HG03039 (cell line): ENCODE results near the gene TMED1.
"Not testable (repeated sequence)": the region's sequence is repeated elsewhere in the genome, so short reads cannot be mapped to it uniquely, and the experiment has no call there.

Experiments used
- ATAC-seq: cut with Tn5 transposase; IDR thresholded peaks from one replicate; pipeline ENCODE4 v1.9.1; 2021; ENCODE audit warnings: mild to moderate bottlenecking, moderate library complexity; ENCODE audit not compliant: unreplicated experiment

The TMED1 gene

DNA sequence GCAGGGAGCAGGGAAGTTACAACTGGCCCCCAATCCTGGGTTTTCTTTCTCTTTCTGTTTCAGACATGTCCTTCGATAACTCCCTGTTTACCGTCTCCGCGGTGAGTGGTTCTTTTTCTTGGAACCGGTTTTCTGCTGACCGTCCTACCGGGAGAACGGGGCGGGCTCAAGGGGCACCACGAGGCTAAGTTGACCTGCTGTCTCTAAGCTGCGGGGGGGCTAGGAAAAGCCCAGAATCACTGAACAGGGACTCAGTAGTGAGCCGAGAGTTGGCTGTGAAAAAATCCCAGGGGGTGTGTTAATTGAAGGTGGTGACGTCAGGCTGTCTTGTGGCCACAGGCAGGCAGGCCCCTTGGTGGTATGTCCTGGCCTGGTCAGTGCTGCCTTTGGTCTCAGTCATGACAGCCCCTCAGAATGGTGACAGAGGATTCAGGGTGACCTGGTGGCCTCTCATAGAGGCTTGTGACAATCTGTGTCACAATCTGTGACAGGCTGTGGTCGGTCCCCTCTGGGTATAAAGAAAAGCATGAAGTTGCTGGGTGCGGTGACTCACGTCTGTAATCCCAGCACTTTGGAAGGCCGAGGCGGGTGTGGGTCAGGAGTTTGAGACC lies 27.2 kb upstream of the TMED1 start:
- ATAC-seq, result no peak

DNA sequence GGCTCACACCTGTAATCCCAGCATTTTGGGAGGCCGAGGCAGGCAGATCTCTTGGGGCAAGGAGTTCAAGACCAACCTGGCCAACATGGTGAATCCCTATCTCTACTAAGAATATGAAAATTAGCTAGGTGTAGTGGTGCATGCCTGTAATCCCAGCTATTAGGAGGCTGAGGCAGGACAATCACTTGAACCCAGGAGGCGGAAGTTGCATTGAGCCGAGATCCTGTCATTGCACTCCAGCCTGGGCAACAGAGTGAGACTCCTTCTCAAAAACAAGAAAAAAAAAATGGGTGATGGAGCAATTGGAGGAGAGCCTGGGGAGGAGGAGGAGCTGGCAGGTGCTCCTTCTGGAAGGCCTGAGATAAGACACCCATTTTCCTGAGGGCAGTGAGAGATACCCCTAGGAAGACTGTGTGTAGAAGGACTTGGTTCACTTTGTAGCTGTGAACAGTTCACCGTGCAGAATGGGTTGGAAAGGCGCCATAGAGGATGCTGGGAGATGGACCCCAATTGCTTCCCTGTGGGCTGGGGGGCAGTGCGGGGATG lies 26.6 kb upstream of the TMED1 start:
- ATAC-seq, result no peak

- ATAC-seq, result no peak
Observed at GRCh38 chr19:10861103-10861651, 25.2 kb upstream of the TMED1 start.

GRCh38 chr19:10858204-10858828 lies 22.3 kb upstream of the TMED1 start:
- no peak for ATAC-seq

GRCh38 chr19:10856899-10857298 lies 20.9 kb upstream of the TMED1 start:
- ATAC-seq, result not testable (repeated sequence)

DNA sequence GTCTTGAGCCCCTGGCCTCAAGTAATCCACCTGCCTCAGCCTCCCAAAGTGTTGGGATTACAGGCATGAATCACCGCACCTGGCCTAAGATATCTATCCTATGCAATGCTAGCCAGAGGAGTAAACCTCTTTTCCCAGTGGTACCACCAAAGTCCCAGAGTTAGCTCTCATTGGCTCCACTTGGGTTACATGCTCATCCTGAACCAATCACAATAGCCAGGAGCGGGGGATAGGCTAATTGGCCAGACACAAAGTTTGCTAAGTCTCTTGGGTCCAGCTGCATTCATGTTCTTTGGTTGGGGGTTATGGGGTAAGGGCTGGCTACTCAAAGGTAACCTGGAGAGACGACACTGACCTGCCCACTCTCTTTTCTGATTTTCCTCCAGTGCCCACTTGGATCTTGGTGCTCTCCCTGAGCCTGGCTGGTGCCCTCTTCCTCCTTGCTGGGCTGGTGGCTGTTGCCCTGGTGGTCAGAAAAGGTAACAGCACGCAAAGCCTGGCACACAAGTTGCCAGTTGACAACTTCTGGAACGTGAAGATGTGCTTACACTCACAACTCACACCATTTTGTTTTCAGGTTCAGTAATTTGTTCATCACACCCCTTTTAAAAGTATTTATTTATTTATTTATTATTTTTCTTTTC lies 20.0 kb upstream of the TMED1 start:
- no peak for ATAC-seq

- no peak for ATAC-seq
Observed at GRCh38 chr19:10854350-10855089, 18.5 kb upstream of the TMED1 start.

DNA sequence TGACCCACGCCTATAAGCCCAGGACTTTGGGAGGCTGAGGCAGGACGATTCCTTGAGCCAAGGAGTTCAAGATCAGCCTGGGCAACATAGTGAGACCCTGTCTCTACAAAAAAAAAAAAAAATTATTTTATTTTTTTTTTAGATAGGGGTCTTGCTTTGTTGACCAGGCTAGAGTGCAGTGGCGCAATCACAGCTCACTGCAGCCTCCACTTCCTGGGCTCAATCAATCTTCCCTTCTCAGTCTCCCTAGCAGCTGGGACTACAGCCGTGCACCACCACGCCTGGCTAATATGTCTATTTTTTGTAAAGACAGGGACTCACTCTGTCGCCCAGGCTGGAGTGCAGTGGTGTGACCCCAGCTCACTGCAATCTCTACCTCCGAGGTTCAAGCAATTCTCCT lies 16.9 kb upstream of the TMED1 start:
- no peak for ATAC-seq

GRCh38 chr19:10852098-10852800 lies 16.2 kb upstream of the TMED1 start:
- ATAC-seq, result no peak

DNA sequence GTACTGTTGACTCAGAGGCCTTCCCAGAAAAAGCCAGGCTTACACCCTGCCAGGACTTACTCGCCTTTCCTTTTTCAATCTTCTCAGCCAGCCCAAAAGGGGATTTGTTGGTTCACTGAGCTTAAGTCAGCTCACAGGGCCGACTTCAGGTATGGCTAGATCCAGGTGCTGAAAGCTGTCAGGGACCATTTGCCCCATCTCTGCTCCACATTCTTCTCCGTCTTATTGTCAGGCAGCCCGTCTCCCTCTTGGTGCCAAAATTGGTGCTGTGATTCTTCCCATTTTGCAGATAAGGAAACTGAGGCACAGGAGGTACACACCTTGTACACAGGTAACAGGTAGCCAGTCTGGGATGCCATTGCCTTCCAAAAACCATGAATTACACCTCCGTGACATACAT lies 14.6 kb upstream of the TMED1 start:
- no peak for ATAC-seq

DNA sequence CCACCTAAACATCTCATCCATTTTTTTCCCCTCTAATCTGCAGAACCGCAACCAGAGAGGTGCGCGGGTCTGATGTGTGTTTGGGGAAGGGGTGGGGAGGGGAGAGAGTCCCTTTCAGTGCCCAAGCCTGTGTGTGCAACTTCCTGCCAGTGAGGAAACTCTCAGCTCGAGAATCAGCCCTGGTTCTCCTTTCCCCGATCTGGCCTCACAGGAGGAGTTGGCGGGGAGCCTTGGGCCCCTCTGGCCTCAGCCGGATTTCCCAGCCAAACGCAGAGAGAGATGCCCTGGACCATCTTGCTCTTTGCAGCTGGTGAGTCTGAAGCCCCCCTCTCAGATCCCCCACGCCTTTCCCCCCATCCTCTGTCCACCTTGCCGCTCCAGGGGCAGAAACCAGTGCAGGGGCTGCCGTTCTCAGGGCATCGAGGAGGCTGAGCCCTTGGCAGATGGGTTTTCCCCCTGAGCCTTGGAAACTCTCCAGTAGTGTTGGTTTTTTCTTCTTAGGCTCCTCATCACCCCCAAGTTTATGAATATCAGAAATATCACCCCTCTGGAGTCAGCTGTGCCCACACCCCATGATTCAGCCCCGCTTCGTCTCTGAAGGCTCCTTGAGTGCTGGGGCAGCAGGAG lies 12.3 kb upstream of the TMED1 start, which contains the start of gene C19orf38:
Gene C19orf38, plus strand, starts transcription at position 186 of the 627 bp plus-strand sequence. Its CDS starts 94 bp downstream, at position 280.
- ATAC-seq, result no peak

DNA sequence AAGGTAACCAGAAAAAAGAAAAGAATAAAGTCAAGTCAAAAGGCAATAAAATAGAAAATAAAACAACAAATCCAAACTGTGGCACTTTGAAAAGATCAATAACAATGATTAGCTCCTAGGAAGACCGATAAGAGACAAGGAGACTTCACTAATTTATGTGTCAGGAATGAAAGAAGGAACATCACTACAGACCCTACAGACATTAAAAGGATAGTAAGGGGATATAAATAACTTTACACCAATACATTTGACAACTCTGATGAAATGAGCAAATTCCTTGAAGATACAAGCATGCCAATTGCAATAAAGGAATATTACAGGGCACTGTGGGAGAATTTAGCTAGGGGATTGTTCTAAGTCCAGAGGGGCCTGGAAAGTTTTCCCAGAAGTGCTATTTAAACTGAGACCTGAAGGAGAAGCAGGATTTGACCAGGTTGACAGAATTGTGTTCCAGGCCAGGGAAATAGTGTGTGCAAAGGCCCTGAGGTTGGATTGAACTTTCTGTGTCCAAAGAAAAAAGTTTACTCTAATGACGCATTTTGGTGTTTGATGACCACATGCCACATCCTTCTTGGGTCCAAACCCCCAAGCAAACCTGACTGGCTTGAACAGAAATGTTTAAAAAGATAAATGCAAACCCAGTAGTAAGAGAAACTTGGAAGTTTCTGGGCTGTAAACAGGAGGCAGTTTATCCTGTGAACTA lies 10.6 kb upstream of the TMED1 start:
- no peak for ATAC-seq

DNA sequence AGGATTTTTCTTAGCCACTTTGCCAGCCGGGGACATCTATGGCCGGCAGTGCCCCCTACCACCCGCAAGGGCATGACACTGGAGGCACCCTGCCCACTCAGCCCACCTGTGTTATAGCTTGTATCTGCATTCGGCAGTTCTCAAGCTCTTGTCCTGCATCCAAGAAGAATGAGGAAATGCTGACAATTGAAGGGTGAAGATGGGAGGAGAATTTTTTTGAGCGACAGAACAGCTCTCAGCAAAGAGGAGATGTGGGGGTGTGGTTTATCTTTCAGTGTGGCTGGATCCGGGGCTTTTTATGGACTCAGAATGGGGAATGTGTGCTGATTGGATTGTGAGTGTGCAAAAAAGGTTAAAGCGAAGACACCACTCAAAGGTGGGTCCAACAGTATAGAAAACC lies 6.8 kb upstream of the TMED1 start:
- no peak for ATAC-seq

DNA sequence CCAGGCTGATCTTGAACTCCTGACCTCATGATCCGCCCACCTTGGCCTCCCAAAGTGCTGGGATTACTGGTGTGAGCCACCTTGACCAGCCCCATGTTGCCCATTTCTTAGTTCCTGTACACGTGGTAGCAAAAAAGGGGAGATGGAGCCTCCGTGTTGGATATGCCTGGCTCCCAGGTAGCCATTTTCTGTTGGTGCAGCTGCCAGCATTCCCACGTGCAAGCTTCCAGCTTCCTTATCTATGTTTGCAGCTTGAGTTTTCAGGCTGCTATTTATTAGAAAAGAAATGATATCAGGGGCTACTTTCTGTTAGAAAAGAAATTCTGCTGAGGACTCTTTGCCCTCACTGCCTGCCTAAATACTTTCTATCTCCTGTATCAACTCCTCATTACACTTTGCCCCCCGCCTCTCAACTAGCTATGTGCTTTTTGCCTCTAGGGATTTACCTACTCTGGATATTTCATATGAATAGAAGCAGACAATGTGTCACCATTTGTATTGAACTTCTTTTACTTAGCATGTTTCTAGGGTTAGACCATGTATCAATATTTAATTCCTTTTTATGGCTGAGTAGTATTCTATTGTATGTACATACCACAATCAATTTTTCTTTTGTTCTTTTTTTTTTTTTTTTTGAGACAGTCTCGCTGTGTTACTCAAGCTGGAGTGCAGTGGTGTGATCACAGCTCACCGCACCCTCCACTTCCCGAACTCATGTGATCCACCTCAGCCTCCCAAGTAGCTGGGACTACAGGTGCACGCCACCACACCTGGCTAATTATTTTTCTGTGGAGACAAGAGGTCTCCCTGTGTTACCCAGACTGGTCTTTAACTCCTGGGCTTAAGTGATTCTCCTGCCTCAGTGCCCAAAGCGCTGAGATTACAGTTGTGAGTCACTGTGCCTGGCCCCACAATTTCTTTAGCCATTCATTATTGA lies 3.4 kb upstream of the TMED1 start:
- no peak for ATAC-seq

- no peak for ATAC-seq
Observed at GRCh38 chr19:10838377-10838776, 2.4 kb upstream of the TMED1 start.

- not testable (repeated sequence) for ATAC-seq
Observed at GRCh38 chr19:10837649-10838048, 1.6 kb upstream of the TMED1 start.

DNA sequence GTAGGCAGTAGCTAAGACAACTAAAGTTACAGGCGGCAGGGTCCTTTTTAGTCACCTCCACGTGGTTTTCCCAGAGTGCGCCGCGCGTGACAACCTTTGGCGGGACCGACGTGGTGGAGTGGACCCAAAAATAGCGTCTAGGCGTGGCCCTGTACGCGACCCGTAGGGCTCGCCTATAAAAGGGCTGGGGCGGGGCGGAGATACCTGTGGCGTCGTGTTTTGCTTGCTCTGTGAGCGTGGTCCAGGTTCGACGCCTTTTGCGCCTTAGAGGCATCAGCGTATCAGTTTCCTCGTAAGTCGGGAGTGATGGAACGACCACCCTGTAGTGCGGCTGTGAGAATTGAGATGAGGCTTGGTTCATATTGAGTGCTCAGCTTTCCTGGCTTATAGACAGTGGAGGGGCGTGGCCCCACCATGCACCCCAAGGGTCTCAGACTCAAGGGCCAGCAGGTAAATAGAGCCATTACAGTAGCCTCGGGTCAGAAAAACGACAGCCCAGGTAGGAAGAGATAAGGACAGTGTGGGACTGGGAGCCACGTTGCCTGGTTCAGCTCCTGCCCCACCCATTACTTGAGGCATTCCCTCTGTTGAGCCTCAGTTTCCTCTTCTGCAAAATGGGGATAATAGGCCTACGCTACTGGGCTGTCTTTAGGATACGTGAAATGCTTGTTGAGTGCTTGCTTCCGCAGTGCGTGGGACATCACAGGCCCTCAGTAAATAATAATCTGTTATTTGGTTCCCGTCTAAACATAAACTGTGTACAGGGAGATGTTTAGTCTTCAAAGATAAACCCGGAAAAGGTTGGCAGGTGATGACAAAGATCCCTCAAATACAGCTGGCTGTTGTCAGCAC lies 693 bp upstream of the TMED1 start:
- ATAC-seq, result peak; percentile 3
